Lung (tissue), 12 donors: ENCODE results near the gene TSPAN32. TPM values are rescaled to one million over a fixed set of nuclear protein-coding genes. Genes with fewer than 3 reads are reported as not detected.

Source experiments
- ATAC-seq: fragments of 200-7000 bp; cut with Tn5 transposase; one replicate; pipeline ENCODE4 v1.9.1; 2020; ENCODE audit warnings: moderate number of reproducible peaks; ENCODE audit not compliant: insufficient read depth, low FRiP score
- DNase-seq, 3 donors: peaks; one replicate each; pipeline ENCODE4 v3.0.0-alpha.2; 2013 to 2017
- H3K27ac ChIP-seq, 2 donors: one replicate each; pipeline ENCODE4 v1.5.1; 2013; ENCODE audit warnings: mild to moderate bottlenecking in 2 of 2, moderate library complexity in 2 of 2, control low read depth in 1 of 2, inconsistent platforms in 1 of 2, low read depth in 1 of 2, low read length in 1 of 2
- H3K27me3 ChIP-seq, 3 donors: one replicate each; pipeline ENCODE4 v1.5.1; 2013; ENCODE audit warnings: low read length in 2 of 3; ENCODE audit not compliant: control insufficient read depth in 3 of 3, insufficient read depth in 3 of 3
- H3K36me3 ChIP-seq, 4 donors: one replicate each; pipeline ENCODE4 v1.5.1; 2013; ENCODE audit warnings: low read length in 4 of 4, mild to moderate bottlenecking in 1 of 4, moderate library complexity in 1 of 4; ENCODE audit not compliant: control insufficient read depth in 4 of 4, insufficient read depth in 4 of 4
- H3K4me1 ChIP-seq, 5 donors: one replicate each; pipeline ENCODE4 v1.5.1; 2013; ENCODE audit warnings: low read length in 5 of 5, mild to moderate bottlenecking in 2 of 5, moderate library complexity in 1 of 5; ENCODE audit not compliant: control insufficient read depth in 5 of 5, insufficient read depth in 5 of 5
- H3K4me3 ChIP-seq: one replicate; pipeline ENCODE4 v1.5.1; 2013; ENCODE audit warnings: mild to moderate bottlenecking, control low read depth, moderate library complexity
- H3K9ac ChIP-seq, 2 donors: one replicate each; pipeline ENCODE4 v1.5.1; 2013; ENCODE audit warnings: low read length in 2 of 2, control low read depth in 1 of 2; ENCODE audit not compliant: insufficient read depth in 1 of 2
- H3K9me3 ChIP-seq, 4 donors: one replicate each; pipeline ENCODE4 v1.5.1; 2013; ENCODE audit warnings: low read length in 3 of 4, mild to moderate bottlenecking in 1 of 4, moderate library complexity in 1 of 4; ENCODE audit not compliant: control insufficient read depth in 4 of 4, insufficient read depth in 3 of 4
- WGBS, 2 donors: extraction: QIAGEN DNeasy Blood & Tissue Kit; methylation state at CpG; one replicate each; pipeline ENCODE4 v1.1.7; 2013; 5-methylcytosine and 5-hydroxymethylcytosine counted together
- polyA plus RNA-seq, 2 donors: library from polyadenylated mRNA; stranded (reverse); fragments of 200-250 nt; gene quantifications; one replicate each; pipeline ENCODE4 v1.2.1, GENCODE V29; 2013
- total RNA-seq, 2 donors: library from RNA; depleted of rRNA in 1 of 2; stranded (reverse); fragments of >200 nt in 1 of 2; gene quantifications; one replicate each; pipeline ENCODE4 v1.2.1, GENCODE V29; 2014 to 2021
- TF ChIP-seq, protein P1 (sequence below): IDR thresholded peaks from 2 replicates; pipeline ENCODE4 v1.5.1; 2012; ENCODE audit warnings: mild to moderate bottlenecking; ENCODE audit errors: control extremely low read depth, extremely low read depth
- donor health status: control.
- donor health status: control.
- donor health status: Bipolar disorder and iron deficiency.
- donor health status: healthy.
- donor health status: DM: yes; HTN: yes; CAD: no.

The TSPAN32 gene
- total and polyA plus RNA-seq, 4 donors = 6.1 to 7.6 (median 7.1) TPM

DNA sequence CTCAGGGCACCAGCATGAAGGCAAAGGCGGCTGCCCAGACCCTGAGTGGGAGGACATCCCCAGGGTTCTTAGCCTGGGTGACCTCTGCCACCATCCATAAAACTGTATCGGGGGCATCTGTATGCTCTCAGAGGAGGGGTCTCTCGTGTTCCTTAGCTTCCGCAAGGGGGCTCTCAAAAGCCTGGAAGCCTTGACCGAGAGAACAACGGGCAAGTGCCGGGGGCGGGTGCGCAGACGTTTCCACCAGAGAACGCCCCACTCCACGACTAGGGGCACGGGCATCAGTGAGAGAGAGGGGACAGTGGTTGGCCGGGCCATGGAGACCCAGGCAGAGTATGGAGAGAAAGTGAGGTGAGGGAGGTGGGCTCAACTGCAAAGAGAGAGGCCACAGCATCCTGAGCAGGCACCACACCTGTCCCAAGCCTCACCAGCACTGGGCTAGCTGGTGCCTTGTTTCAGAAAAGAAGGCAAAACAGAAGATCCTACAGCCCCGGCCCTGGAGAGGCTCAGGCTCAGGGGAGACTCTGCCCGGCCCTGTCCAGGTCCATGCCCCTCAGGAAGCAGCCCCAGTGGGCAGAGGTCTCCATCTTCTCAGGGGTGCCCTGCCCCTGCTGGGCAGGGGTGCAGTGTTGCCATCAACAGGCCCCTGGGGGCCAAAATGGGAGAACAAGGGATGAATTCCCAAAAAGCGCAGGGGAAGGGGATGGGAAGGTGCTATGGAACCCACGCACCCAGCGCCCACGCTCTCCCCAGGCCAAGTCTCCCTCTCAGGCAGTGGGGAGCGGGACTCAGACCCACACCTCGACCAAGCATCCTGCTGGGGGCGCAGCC is 5.9 kb downstream of the TSPAN32 start:
- 92 to 94% methylated on average over 23 of the region's 23 CpGs for WGBS, 2 donors
- H3K27me3 ChIP-seq = no peaks in the 10 kb centered on the region
- TF ChIP-seq, protein P1, sequence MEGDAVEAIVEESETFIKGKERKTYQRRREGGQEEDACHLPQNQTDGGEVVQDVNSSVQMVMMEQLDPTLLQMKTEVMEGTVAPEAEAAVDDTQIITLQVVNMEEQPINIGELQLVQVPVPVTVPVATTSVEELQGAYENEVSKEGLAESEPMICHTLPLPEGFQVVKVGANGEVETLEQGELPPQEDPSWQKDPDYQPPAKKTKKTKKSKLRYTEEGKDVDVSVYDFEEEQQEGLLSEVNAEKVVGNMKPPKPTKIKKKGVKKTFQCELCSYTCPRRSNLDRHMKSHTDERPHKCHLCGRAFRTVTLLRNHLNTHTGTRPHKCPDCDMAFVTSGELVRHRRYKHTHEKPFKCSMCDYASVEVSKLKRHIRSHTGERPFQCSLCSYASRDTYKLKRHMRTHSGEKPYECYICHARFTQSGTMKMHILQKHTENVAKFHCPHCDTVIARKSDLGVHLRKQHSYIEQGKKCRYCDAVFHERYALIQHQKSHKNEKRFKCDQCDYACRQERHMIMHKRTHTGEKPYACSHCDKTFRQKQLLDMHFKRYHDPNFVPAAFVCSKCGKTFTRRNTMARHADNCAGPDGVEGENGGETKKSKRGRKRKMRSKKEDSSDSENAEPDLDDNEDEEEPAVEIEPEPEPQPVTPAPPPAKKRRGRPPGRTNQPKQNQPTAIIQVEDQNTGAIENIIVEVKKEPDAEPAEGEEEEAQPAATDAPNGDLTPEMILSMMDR = no peak
- H3K4me1 ChIP-seq = peaks cover 11 to 61% (median 33%) of the 10 kb centered on the region in 5 donors
- H3K9ac ChIP-seq = no peak overlapping the region
- H3K9me3 ChIP-seq = no peaks in the 10 kb centered on the region
- ATAC-seq (no peak), DNase-seq (no peak)
- H3K27ac ChIP-seq = peak overlapping the region in 1 of 2 donors; percentile 69
- no peaks in the 10 kb centered on the region for H3K36me3 ChIP-seq
- H3K4me3 ChIP-seq = no peak overlapping the region

DNA sequence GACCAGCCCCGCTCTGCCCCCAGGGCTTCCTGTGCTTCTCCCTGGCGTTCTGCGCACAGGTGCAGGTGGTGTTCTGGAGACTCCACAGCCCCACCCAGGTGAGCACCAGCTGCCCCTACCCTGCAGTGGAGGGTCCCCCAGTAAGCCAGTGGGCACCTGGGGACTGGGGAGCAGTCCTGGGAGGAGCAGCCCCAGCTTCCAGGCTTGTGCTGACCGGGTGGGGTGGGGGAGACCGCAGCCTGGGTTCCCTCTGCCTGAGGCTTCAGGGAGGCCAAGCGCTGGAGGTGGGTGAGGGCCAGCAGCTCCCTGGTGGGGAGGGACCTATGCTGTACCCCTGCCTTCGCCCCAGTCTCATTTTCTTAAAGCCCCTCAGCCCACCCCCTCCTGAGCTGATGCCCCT is 6.9 kb downstream of the TSPAN32 start:
- H3K36me3 ChIP-seq = no peaks in the 10 kb centered on the region
- H3K9me3 ChIP-seq = no peaks in the 10 kb centered on the region
- no peaks in the 10 kb centered on the region for H3K27me3 ChIP-seq
- WGBS, 2 donors = 90 to 95% methylated on average over 7 of the region's 7 CpGs
- TF ChIP-seq, protein P1 = no peak
- no peak overlapping the region for H3K4me3 ChIP-seq
- H3K9ac ChIP-seq = no peak overlapping the region
- DNase-seq (no peak), ATAC-seq (no peak)
- H3K27ac ChIP-seq = no peak overlapping the region
- peaks cover 11 to 52% (median 24%) of the 10 kb centered on the region in 5 donors for H3K4me1 ChIP-seq

DNA sequence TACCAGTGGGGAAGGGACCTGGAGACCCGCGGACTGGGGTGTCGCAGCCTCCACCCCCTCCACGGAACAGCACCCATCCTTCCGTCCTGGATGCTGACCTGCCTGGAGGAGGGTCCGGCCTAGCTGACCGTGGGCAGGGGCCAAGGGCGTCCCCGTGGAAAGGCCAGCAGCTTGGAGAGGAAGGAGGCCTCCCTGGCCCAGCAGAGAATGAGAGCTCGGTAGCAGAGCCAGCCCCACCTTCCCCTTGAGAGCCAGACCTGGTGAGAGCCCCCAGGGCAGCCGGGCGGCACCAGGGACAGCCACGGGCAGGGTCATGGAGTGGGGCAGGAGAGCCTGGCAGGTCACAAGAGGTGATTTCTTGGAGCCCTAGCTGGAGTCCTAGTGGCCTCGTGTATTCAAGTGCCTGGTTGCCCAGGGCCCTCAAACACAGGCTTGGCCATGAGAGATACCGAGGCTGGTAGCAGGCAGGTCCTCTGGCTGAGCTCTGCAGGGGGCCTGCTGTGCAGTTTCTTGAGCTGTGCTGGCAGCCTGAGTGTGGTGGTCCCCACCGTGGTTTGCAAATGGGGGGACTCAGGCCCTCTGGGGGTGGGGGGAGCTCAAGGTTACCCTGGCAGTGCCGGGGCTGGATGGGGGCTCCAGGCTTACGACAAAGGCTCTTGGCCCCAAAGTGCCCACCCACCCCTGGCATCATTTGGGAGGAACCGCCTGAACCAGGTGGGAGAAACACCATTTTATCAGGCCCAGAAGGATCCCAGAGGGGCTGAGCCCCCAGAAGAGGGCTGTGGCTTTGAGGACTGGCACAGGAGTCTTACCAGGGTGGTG is 7.6 kb downstream of the TSPAN32 start:
- H3K27ac ChIP-seq = no peak overlapping the region
- no peak overlapping the region for H3K4me3 ChIP-seq
- H3K36me3 ChIP-seq = no peaks in the 10 kb centered on the region
- H3K4me1 ChIP-seq = peaks cover 15 to 52% (median 28%) of the 10 kb centered on the region in 5 donors
- TF ChIP-seq, protein P1 = no peak
- no peak overlapping the region for H3K9ac ChIP-seq
- H3K9me3 ChIP-seq = no peaks in the 10 kb centered on the region
- WGBS, 2 donors = 80 to 86% methylated on average over 18 to 19 of the region's 19 CpGs
- ATAC-seq (no peak), DNase-seq (no peak)
- H3K27me3 ChIP-seq = no peaks in the 10 kb centered on the region
